Measurements from ENCODE around the gene RNF157.

RNF157 gene

GRCh38 chr17:76179496-76180467, 60.5 kb downstream of the RNF157 start:
- no peak overlapping the region for H3K4me3 ChIP-seq (ENCODE audit: low read depth, low read length)
- H3K27me3 ChIP-seq (ENCODE audit: insufficient read depth, low read depth, severe bottlenecking): no peaks in the 10 kb centered on the region
- no peaks in the 10 kb centered on the region; the same call in 1 of the 2 replicates for H3K36me3 ChIP-seq
- DNase-seq: no peak
- H3K9me3 ChIP-seq (ENCODE audit: severe bottlenecking): no peaks in the 10 kb centered on the region
- H3K27ac ChIP-seq: no peak overlapping the region
- no peak for TF ChIP-seq CTCF (IDR thresholded peaks at IDR 0.05; ENCODE audit: low read depth, low read length)

GRCh38 chr17:76178124-76178523, 62.2 kb downstream of the RNF157 start:
- no peak overlapping the region for H3K27ac ChIP-seq
- DNase-seq: no peak
- H3K4me3 ChIP-seq (ENCODE audit: low read depth, low read length): no peak overlapping the region
- no peaks in the 10 kb centered on the region for H3K27me3 ChIP-seq (ENCODE audit: insufficient read depth, low read depth, severe bottlenecking)
- H3K36me3 ChIP-seq: no peaks in the 10 kb centered on the region; the same call in 1 of the 2 replicates
- no peaks in the 10 kb centered on the region for H3K9me3 ChIP-seq (ENCODE audit: severe bottlenecking)
- no peak for TF ChIP-seq CTCF (IDR thresholded peaks at IDR 0.05; ENCODE audit: low read depth, low read length)

GRCh38 chr17:76176701-76177574, 63.4 kb downstream of the RNF157 start:
- no peak for DNase-seq
- TF ChIP-seq CTCF (IDR thresholded peaks at IDR 0.05; ENCODE audit: low read depth, low read length): no peak
- no peaks in the 10 kb centered on the region for H3K9me3 ChIP-seq (ENCODE audit: severe bottlenecking)
- no peak overlapping the region for H3K27ac ChIP-seq
- H3K36me3 ChIP-seq: no peaks in the 10 kb centered on the region; the same call in 1 of the 2 replicates
- no peak overlapping the region for H3K4me3 ChIP-seq (ENCODE audit: low read depth, low read length)
- H3K27me3 ChIP-seq (ENCODE audit: insufficient read depth, low read depth, severe bottlenecking): no peaks in the 10 kb centered on the region

- Histone ChIP-seq H3K9me3 (ENCODE audit: severe bottlenecking) (no peaks in the 10 kb centered on the region), H3K27me3 (ENCODE audit: insufficient read depth, low read depth, severe bottlenecking) (no peaks in the 10 kb centered on the region), H3K27ac (no peak overlapping the region), H3K4me3 (ENCODE audit: low read depth, low read length) (no peak overlapping the region), H3K36me3 (no peaks in the 10 kb centered on the region)
- TF ChIP-seq CTCF (IDR thresholded peaks at IDR 0.05; ENCODE audit: low read depth, low read length): no peak
- no peak for DNase-seq
These were observed 66.3 kb downstream of the RNF157 start for GRCh38 chr17:76174037-76174436.

- TF ChIP-seq CTCF (IDR thresholded peaks at IDR 0.05; ENCODE audit: low read depth, low read length): no peak
These were observed 66.8 kb downstream of the RNF157 start for GRCh38 chr17:76173474-76173873.

More at GRCh38 chr17:76173474-76173873, 66.8 kb downstream of the RNF157 start:
- no peak overlapping the region for H3K4me3 ChIP-seq (ENCODE audit: low read depth, low read length)
- no peak for DNase-seq
- H3K27ac ChIP-seq: no peak overlapping the region
- no peaks in the 10 kb centered on the region for H3K36me3 ChIP-seq
- no peaks in the 10 kb centered on the region for H3K9me3 ChIP-seq (ENCODE audit: severe bottlenecking)
- no peaks in the 10 kb centered on the region for H3K27me3 ChIP-seq (ENCODE audit: insufficient read depth, low read depth, severe bottlenecking)

Measured in WERI-Rb-1 (cell line).